Large intestine (tissue), 3 donors: ENCODE results near the gene MRPL4. TPM values are rescaled to one million over a fixed set of nuclear protein-coding genes. Genes with fewer than 3 reads are reported as not detected.
"Not testable (repeated sequence)": the region's sequence is repeated elsewhere in the genome, so short reads cannot be mapped to it uniquely, and the experiment has no call there.

Source experiments
- DNase-seq, 2 donors: peaks; one replicate each; pipeline versions ENCODE4 v3.0.0 to v3.0.0-alpha.2; 2013
- H3K27ac ChIP-seq: one replicate; pipeline ENCODE4 v1.5.1; 2013; ENCODE audit warnings: low read length
- H3K27me3 ChIP-seq: 2 replicates; pipeline ENCODE4 v1.6.1; 2013; ENCODE audit warnings: low read length; ENCODE audit not compliant: control insufficient read depth, insufficient read depth
- H3K36me3 ChIP-seq: 2 replicates; pipeline ENCODE4 v1.6.1; 2013; ENCODE audit warnings: low read length; ENCODE audit not compliant: control insufficient read depth, insufficient read depth
- H3K4me1 ChIP-seq: one replicate; pipeline ENCODE4 v1.6.1; 2013; ENCODE audit warnings: low read length; ENCODE audit not compliant: control insufficient read depth, insufficient read depth
- H3K4me3 ChIP-seq: one replicate; pipeline ENCODE4 v1.5.1; 2013; ENCODE audit warnings: low read length
- H3K9me3 ChIP-seq: one replicate; pipeline ENCODE4 v1.6.1; 2013; ENCODE audit warnings: mild to moderate bottlenecking, low read depth, low read length, moderate library complexity; ENCODE audit not compliant: control insufficient read depth
- WGBS: methylation state at CpG from one replicate; pipeline ENCODE4 v1.1.5; 2013; ENCODE audit warnings: low lambda C conversion rate; ENCODE audit not compliant: insufficient coverage; 5-methylcytosine and 5-hydroxymethylcytosine counted together
- polyA plus RNA-seq: library from polyadenylated mRNA; unstranded; fragments of 120-200 nt; gene quantifications from one replicate; pipeline ENCODE4 v1.2.1, GENCODE V29; 2013

MRPL4 gene
- polyA plus RNA-seq, 1 donor: 37.2 TPM

DNA sequence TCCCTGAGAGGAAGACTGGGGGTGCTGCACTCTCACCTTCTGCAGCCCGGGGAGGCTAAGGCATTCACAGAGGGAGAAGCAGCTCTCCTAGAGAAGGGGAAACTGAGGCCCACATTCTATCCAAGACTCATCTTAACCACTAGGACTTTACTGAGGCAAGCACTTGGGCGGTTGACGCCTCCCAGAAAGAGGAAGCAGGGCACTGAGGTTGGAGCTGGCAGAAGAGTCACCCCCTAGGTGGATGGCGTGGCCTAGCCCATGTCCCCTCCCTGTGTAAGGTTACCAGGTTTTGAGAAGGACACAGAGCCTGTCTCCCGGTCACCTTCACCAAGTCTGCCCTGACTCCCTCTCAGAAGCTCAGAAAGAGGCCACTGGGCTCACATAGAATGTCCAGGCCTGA lies 23.6 kb upstream of the MRPL4 start:
- WGBS: no CpG with 5 or more reads among the region's 5 CpGs

GRCh38 chr19:10228920-10229319 lies 23.1 kb upstream of the MRPL4 start:
- WGBS: no CpG with 5 or more reads among the region's 2 CpGs
- DNase-seq: no peak
- Histone ChIP-seq H3K36me3 (no peaks in the 10 kb centered on the region), H3K27me3 (peaks cover 9% of the 10 kb centered on the region), H3K9me3 (peaks cover 6% of the 10 kb centered on the region), H3K27ac (no peak overlapping the region), H3K4me3 (no peak overlapping the region), H3K4me1 (peaks cover 9% of the 10 kb centered on the region)

More for the DNA sequence above, 23.6 kb upstream of the MRPL4 start:
- Histone ChIP-seq H3K27me3 (peaks cover 9% of the 10 kb centered on the region), H3K36me3 (no peaks in the 10 kb centered on the region), H3K4me1 (peaks cover 9% of the 10 kb centered on the region), H3K27ac (no peak overlapping the region), H3K4me3 (no peak overlapping the region), H3K9me3 (peaks cover 6% of the 10 kb centered on the region)
- DNase-seq: no peak

- peaks cover 9% of the 10 kb centered on the region for H3K4me1 ChIP-seq
- H3K27ac ChIP-seq: peak overlapping the region; percentile 77
- peaks cover 6% of the 10 kb centered on the region for H3K9me3 ChIP-seq
- WGBS: no CpG with 5 or more reads among the region's 70 CpGs
- H3K27me3 ChIP-seq: peaks cover 9% of the 10 kb centered on the region
- H3K36me3 ChIP-seq: no peaks in the 10 kb centered on the region
- DNase-seq: peak; percentile 39 to 44
- peak overlapping the region; percentile 80 for H3K4me3 ChIP-seq
These were observed 21.7 kb upstream of the MRPL4 start for GRCh38 chr19:10230173-10230860.

DNA sequence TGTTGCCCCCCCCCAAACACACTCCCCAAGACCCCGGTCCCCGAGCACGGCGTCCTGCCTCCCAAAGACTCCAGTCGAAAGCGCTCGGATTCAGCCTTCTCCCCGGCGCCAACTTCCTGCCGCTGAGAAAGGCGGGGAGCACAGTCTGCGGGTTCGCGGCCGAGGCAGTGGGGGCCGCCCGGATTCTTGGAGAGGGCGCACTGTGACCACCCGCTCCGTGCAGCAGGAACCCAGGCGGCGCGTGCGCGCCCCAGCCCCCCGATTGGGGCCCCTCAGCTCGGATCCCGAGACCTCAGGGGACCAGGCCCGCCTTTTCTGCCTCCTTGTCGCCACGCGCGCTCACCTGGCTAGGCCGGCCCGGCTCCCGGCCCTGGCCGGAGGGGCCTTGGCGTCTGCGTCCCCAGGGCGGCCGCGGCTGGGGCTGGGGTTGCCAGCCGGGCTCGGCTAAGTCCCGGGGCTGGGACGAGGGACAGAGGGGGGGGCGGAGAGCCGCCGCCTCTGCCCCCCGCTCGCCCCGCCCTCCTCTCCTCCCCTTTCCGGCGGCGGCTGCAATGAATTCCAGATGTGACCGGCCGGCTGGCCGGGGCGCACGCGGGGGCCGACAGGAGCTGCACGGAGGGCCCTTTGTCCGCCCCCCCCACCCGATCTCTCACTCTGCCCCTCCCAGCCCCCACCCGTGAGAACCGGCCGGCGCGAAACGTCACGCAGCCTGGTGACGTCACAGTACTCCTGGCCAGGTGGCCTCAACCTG lies 21.0 kb upstream of the MRPL4 start, which contains the start of gene S1PR2:
Gene S1PR2, minus strand, starts transcription at position 471 of the 751 bp plus-strand sequence. CDS start 6,426 bp downstream, outside the sequence.
- peak; percentile 68 to 71 for DNase-seq
- H3K36me3 ChIP-seq: no peaks in the 10 kb centered on the region
- H3K9me3 ChIP-seq: peaks cover 6% of the 10 kb centered on the region
- no CpG with 5 or more reads among the region's 73 CpGs for WGBS
- H3K4me3 ChIP-seq: peak within 1 kb of the TSS; percentile 80
- H3K27me3 ChIP-seq: peaks cover 9% of the 10 kb centered on the region
- peaks cover 9% of the 10 kb centered on the region for H3K4me1 ChIP-seq
- peak within 1 kb of the TSS; percentile 77 for H3K27ac ChIP-seq

DNA sequence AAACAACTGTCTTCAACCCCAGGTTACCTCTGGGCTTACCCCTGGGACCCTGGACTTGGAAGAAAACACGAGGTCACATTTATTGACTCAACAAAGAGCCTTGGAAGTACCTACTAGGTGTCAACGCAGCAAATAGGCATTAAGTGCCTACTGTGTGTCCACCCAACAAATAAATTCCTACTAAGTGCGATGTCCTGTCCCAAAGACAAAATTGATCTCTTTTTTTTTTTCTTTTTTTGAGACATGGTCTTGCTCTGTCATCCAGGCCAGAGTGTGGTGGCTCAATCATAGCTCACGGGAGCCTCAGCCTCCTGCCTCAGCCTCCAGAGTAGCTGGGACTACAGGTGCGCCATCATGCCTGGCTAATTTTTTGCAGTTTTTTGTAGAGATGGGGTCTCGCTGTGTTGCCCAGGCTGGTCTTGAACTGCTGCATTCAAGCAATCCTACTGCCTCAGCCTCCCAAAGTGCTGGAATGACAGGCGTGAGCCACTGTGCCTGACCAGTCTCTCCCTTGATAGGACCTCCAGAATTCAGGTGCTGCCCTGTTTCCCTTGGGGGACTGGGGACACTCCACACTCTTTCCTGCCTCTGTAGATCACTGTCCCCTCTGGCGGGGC lies 20.3 kb upstream of the MRPL4 start:
- H3K4me3 ChIP-seq: peak overlapping the region; percentile 80

GRCh38 chr19:10233946-10234345 lies 18.1 kb upstream of the MRPL4 start:
- Histone ChIP-seq H3K4me1 (peaks cover 13% of the 10 kb centered on the region), H3K36me3 (no peaks in the 10 kb centered on the region)

More for the DNA sequence above, 20.3 kb upstream of the MRPL4 start:
- Histone ChIP-seq H3K9me3 (peaks cover 6% of the 10 kb centered on the region), H3K27ac (peak overlapping the region; percentile 36), H3K27me3 (peaks cover 9% of the 10 kb centered on the region), H3K36me3 (no peaks in the 10 kb centered on the region), H3K4me1 (peaks cover 13% of the 10 kb centered on the region)
- no peak for DNase-seq
- no CpG with 5 or more reads among the region's 8 CpGs for WGBS

GRCh38 chr19:10235003-10235402 lies 17.0 kb upstream of the MRPL4 start:
- Histone ChIP-seq H3K4me1 (peaks cover 13% of the 10 kb centered on the region), H3K27ac (no peak overlapping the region), H3K27me3 (peaks cover 9% of the 10 kb centered on the region), H3K36me3 (no peaks in the 10 kb centered on the region), H3K9me3 (no peaks in the 10 kb centered on the region), H3K4me3 (no peak overlapping the region)
- WGBS: 40% methylated on average over 1 of the region's 4 CpGs
- DNase-seq: no peak

More at GRCh38 chr19:10233946-10234345, 18.1 kb upstream of the MRPL4 start:
- Histone ChIP-seq H3K4me3 (no peak overlapping the region), H3K9me3 (no peaks in the 10 kb centered on the region), H3K27me3 (peaks cover 9% of the 10 kb centered on the region), H3K27ac (no peak overlapping the region)
- no peak for DNase-seq
- WGBS: no CpG with 5 or more reads among the region's 4 CpGs

- peaks cover 11% of the 10 kb centered on the region for H3K4me1 ChIP-seq
- H3K27me3 ChIP-seq, H3K4me3 ChIP-seq, H3K9me3 ChIP-seq, DNase-seq, H3K36me3 ChIP-seq: not testable (repeated sequence)
- WGBS: no CpG with 5 or more reads among the region's 7 CpGs
- peak overlapping the region; percentile 53 for H3K27ac ChIP-seq
These were observed 16.6 kb upstream of the MRPL4 start for GRCh38 chr19:10235409-10235808.

GRCh38 chr19:10237702-10238101 lies 14.3 kb upstream of the MRPL4 start:
- WGBS: no CpG with 5 or more reads among the region's 6 CpGs
- Histone ChIP-seq H3K4me1 (peaks cover 4% of the 10 kb centered on the region), H3K27me3 (no peaks in the 10 kb centered on the region), H3K27ac (peak overlapping the region; percentile 38), H3K9me3 (no peaks in the 10 kb centered on the region), H3K36me3 (no peaks in the 10 kb centered on the region), H3K4me3 (no peak overlapping the region)
- no peak for DNase-seq

DNA sequence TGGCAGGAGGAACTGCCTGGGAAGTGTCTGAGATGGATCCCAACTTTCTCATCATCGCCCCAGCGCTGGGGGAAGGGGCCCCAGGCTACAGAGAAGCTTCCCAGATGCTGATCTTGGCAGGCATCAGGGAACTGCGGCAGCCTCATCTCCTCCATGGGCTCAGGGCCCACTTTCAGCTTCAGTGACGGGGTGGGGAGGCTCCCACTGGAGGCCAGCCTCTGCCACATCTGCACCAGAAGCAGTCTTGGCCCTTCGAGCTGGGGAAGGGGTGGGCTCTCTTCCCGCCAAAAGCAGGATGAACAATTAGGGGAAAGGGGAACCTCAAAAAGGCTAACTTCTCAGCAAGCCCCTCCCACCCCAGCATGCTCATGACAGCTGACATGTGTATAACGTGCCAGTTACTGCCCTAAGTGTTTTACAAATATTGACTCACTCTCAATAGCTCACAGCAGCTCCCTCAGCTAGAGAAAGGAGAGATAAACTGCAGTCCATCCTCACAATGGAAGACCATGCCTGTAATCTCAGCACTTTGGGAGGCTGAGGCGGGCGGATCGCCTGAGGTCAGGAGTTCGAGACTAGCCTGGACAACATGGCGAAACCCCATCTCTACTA lies 13.7 kb upstream of the MRPL4 start:
- Histone ChIP-seq H3K9me3 (no peaks in the 10 kb centered on the region), H3K4me3 (no peak overlapping the region), H3K36me3 (no peaks in the 10 kb centered on the region), H3K27ac (peak overlapping the region; percentile 16), H3K4me1 (peaks cover 4% of the 10 kb centered on the region), H3K27me3 (no peaks in the 10 kb centered on the region)
- DNase-seq: peak; percentile 64 to 65
- WGBS: no CpG with 5 or more reads among the region's 12 CpGs
